Erythroblast (primary cell): ENCODE data around the gene FOXO6.

Experiments used
- GATA1 ChIP-seq: IDR thresholded peaks from 2 replicates; pipeline ENCODE4 v1.6.1; 2011; ENCODE audit warnings: low read depth, mild to moderate bottlenecking, control low read depth, low read length, moderate library complexity
- POLR2A ChIP-seq: IDR thresholded peaks from 2 replicates; pipeline ENCODE4 v1.6.1; 2011; ENCODE audit warnings: mild to moderate bottlenecking, low read length

GRCh38 chr1:41373373-41373772, 12.1 kb downstream of the FOXO6 start:
- TF ChIP-seq POLR2A (no peak), GATA1 (no peak)
